H1 (cell line): Measurements from ENCODE around the gene ATP6V1G3. TPM values are rescaled to one million over a fixed set of nuclear protein-coding genes. Genes with fewer than 3 reads are reported as not detected.

ENCODE experiments used
- CTCF ChIA-PET: fragments of 300-600 bp; sonication (Branson Sonifier 250); formaldehyde crosslinking; loops from one replicate; lab custom pipeline; 2021; ENCODE audit not compliant: partially characterized antibody; lab: Charles Lee
- POLR2A ChIA-PET: fragments of 300-600 bp; sonication (Branson Sonifier 250); formaldehyde crosslinking; loops from one replicate; lab custom pipeline; 2021; ENCODE audit warnings: inconsistent platforms; ENCODE audit not compliant: partially characterized antibody; lab: Charles Lee
- DNase-seq, 2 experiments: peaks; one replicate each; pipeline versions ENCODE4 v3.0.0 to v3.0.0-alpha.2; 2010 to 2022; ENCODE audit warnings: low spot score in 2 of 2, low read depth in 1 of 2, mixed read lengths in 1 of 2
- FAIRE-seq: peaks from 2 replicates; lab custom pipeline; 2011; peaks lifted over from hg19 to GRCh38; lab: Jason Lieb, UNC
- H2AFZ ChIP-seq: 2 replicates; pipeline ENCODE4 v1.8.1; 2012; ENCODE audit warnings: low read length, inconsistent platforms
- H2AK5ac ChIP-seq: 2 replicates; pipeline ENCODE4 v1.6.1; 2013; ENCODE audit warnings: low read depth, low read length
- H2BK120ac ChIP-seq: replicated peaks from 2 replicates; pipeline ENCODE3; 2013; ENCODE audit warnings: low read depth, low read length, inconsistent platforms
- H2BK12ac ChIP-seq: 2 replicates; pipeline ENCODE4 v1.6.1; 2013; ENCODE audit warnings: low read depth, low read length
- H2BK15ac ChIP-seq: 2 replicates; pipeline ENCODE4 v1.6.1; 2013; ENCODE audit warnings: low read length
- H2BK20ac ChIP-seq: 2 replicates; pipeline ENCODE4 v1.6.1; 2013; ENCODE audit warnings: low read length
- H2BK5ac ChIP-seq: 2 replicates; pipeline ENCODE4 v1.6.1; 2013; ENCODE audit warnings: low read depth, low read length
- H3K14ac ChIP-seq: 2 replicates; pipeline ENCODE4 v1.6.1; 2013; ENCODE audit warnings: inconsistent platforms; ENCODE audit not compliant: insufficient read length
- H3K18ac ChIP-seq: 2 replicates; pipeline ENCODE4 v1.6.1; 2013; ENCODE audit warnings: low read length; ENCODE audit errors: extremely low read depth
- H3K23ac ChIP-seq: 2 replicates; pipeline ENCODE4 v1.6.1; 2013; ENCODE audit warnings: inconsistent platforms; ENCODE audit not compliant: insufficient read length
- H3K23me2 ChIP-seq: 2 replicates; pipeline ENCODE4 v1.6.1; 2013; ENCODE audit warnings: low read depth, low read length
- H3K27ac ChIP-seq: 2 replicates; pipeline ENCODE4 v1.6.1; 2011; ENCODE audit warnings: low read depth, low read length, inconsistent platforms
- H3K27me3 ChIP-seq, 4 experiments: replicated peaks in 1 of 4; 1 replicate in 1 of 4; 2 replicates in 3 of 4; pipeline versions ENCODE4 v1.6.1 to v1.8.1; 2011 to 2013; ENCODE audit warnings: low read length in 3 of 4, mild to moderate bottlenecking in 3 of 4, inconsistent platforms in 2 of 4, mixed read lengths in 2 of 4, moderate library complexity in 1 of 4; ENCODE audit not compliant: control insufficient read depth in 3 of 4, insufficient read depth in 3 of 4; ENCODE audit errors: extremely low read depth in 1 of 4
- H3K36me3 ChIP-seq, 4 experiments: 2 replicates each; pipeline versions ENCODE4 v1.6.1 to v1.8.1; 2011 to 2013; ENCODE audit warnings: mild to moderate bottlenecking in 4 of 4, low read length in 3 of 4, moderate library complexity in 2 of 4, control low read depth in 1 of 4, inconsistent platforms in 1 of 4; ENCODE audit not compliant: insufficient read depth in 4 of 4, control insufficient read depth in 2 of 4
- H3K4ac ChIP-seq: replicated peaks from 2 replicates; pipeline ENCODE3; 2013; ENCODE audit warnings: low read length, low read depth, mixed read lengths, inconsistent platforms; ENCODE audit not compliant: insufficient read length
- H3K4me1 ChIP-seq, 4 experiments: replicated peaks in 1 of 4; 1 replicate in 1 of 4; 2 replicates in 3 of 4; pipeline versions ENCODE4 v1.6.1 to v1.8.1; 2011 to 2013; ENCODE audit warnings: low read length in 3 of 4, inconsistent platforms in 2 of 4, mixed read lengths in 1 of 4; ENCODE audit not compliant: insufficient read depth in 4 of 4, control insufficient read depth in 3 of 4
- H3K4me2 ChIP-seq, 2 experiments: 2 replicates each; pipeline versions ENCODE4 v1.6.1 to v1.8.1; 2011 to 2013; ENCODE audit warnings: low read depth in 2 of 2, low read length in 2 of 2, control low read depth in 1 of 2, inconsistent platforms in 1 of 2, mild to moderate bottlenecking in 1 of 2; ENCODE audit not compliant: insufficient read depth in 1 of 2
- H3K4me3 ChIP-seq, 4 experiments: fragments of 200-600, 300-600 bp in 1 of 4; sonication (generic), shearing (Covaris generic), sonication (Bioruptor Twin) in 1 of 4; 2 replicates each; pipeline versions ENCODE4 v1.5.1 to v1.8.1; 2011 to 2016; ENCODE audit warnings: low read length in 4 of 4, low read depth in 3 of 4, control low read depth in 2 of 4, inconsistent platforms in 2 of 4, mild to moderate bottlenecking in 2 of 4, mixed read lengths in 1 of 4, moderate library complexity in 1 of 4; ENCODE audit not compliant: insufficient read depth in 2 of 4; ENCODE audit errors: extremely low read depth in 1 of 4
- H3K56ac ChIP-seq: replicated peaks from 2 replicates; pipeline ENCODE3; 2013; ENCODE audit warnings: low read depth, mild to moderate bottlenecking, mixed read lengths, low read length, inconsistent platforms; ENCODE audit not compliant: insufficient read length
- H3K79me1 ChIP-seq: 2 replicates; pipeline ENCODE4 v1.6.1; 2013; ENCODE audit warnings: low read depth, low read length, control low read depth
- H3K79me2 ChIP-seq, 2 experiments: 2 replicates each; pipeline versions ENCODE4 v1.6.1 to v1.8.1; 2012 to 2013; ENCODE audit warnings: low read length in 2 of 2, mild to moderate bottlenecking in 2 of 2, inconsistent platforms in 1 of 2; ENCODE audit not compliant: insufficient read depth in 2 of 2, control insufficient read depth in 1 of 2
- H3K9ac ChIP-seq, 4 experiments: replicated peaks in 1 of 4; 1 replicate in 1 of 4; 2 replicates in 3 of 4; pipeline versions ENCODE4 v1.6.1 to v1.8.1; 2011 to 2013; ENCODE audit warnings: low read depth in 3 of 4, low read length in 3 of 4, control low read depth in 2 of 4, mild to moderate bottlenecking in 2 of 4, moderate library complexity in 2 of 4, inconsistent platforms in 1 of 4; ENCODE audit errors: extremely low read depth in 1 of 4
- H3K9me3 ChIP-seq, 2 experiments: 2 replicates each; pipeline versions ENCODE4 v1.6.1 to v1.8.1; 2012 to 2013; ENCODE audit warnings: mild to moderate bottlenecking in 2 of 2, moderate library complexity in 2 of 2, control low read depth in 1 of 2, inconsistent platforms in 1 of 2, low read depth in 1 of 2, low read length in 1 of 2, mixed read lengths in 1 of 2; ENCODE audit not compliant: insufficient read depth in 2 of 2
- H4K20me1 ChIP-seq, 2 experiments: replicated peaks in 1 of 2; 2 replicates each; pipeline versions ENCODE3 to v1.8.1; 2011 to 2013; ENCODE audit warnings: inconsistent platforms in 2 of 2, low read length in 2 of 2, mild to moderate bottlenecking in 1 of 2; ENCODE audit not compliant: insufficient read depth in 2 of 2, control insufficient read depth in 1 of 2
- H4K5ac ChIP-seq: 2 replicates; pipeline ENCODE4 v1.6.1; 2013; ENCODE audit warnings: low read length, low read depth, mixed read lengths, inconsistent platforms; ENCODE audit not compliant: insufficient read length
- H4K8ac ChIP-seq: 2 replicates; pipeline ENCODE4 v1.8.0; 2013; ENCODE audit warnings: mild to moderate bottlenecking, moderate library complexity, low read length, inconsistent platforms; ENCODE audit not compliant: insufficient read depth; ENCODE audit errors: extremely low read depth
- H4K91ac ChIP-seq: replicated peaks from 2 replicates; pipeline ENCODE3; 2013; ENCODE audit warnings: low read length, mixed read lengths, inconsistent platforms; ENCODE audit not compliant: insufficient read length
- ATF3 ChIP-seq: IDR thresholded peaks from 2 replicates; pipeline ENCODE4 v1.6.1; 2011; ENCODE audit warnings: low read depth, mild to moderate bottlenecking, low read length; ENCODE audit not compliant: insufficient read depth
- BCL11A ChIP-seq, 2 experiments: IDR thresholded peaks; one replicate each; pipeline ENCODE4 v1.6.1; 2011; ENCODE audit warnings: low read depth in 2 of 2, low read length in 2 of 2, mild to moderate bottlenecking in 2 of 2
- CHD1 ChIP-seq: IDR thresholded peaks from 2 replicates; pipeline ENCODE4 v1.6.1; 2012; ENCODE audit warnings: low read depth, low read length, improper control_type of control experiment
- EP300 ChIP-seq, 2 experiments: IDR thresholded peaks; 1 replicate in 1 of 2; 2 replicates in 1 of 2; pipeline ENCODE4 v1.6.1; 2011 to 2012; ENCODE audit warnings: low read depth in 2 of 2, low read length in 2 of 2, mild to moderate bottlenecking in 2 of 2, borderline replicate concordance in 1 of 2, inconsistent platforms in 1 of 2, moderate library complexity in 1 of 2
- KDM4A ChIP-seq: IDR thresholded peaks from one replicate; pipeline ENCODE4 v1.7.1; 2012; ENCODE audit warnings: low read depth, mild to moderate bottlenecking, moderate library complexity, low read length, inconsistent platforms; ENCODE audit not compliant: severe bottlenecking
- NANOG ChIP-seq: IDR thresholded peaks from 2 replicates; pipeline ENCODE4 v1.6.1; 2011; ENCODE audit warnings: low read length, low read depth, mild to moderate bottlenecking, inconsistent platforms; ENCODE audit not compliant: insufficient read depth, poor library complexity, severe bottlenecking
- POLR2A ChIP-seq, 2 experiments: IDR thresholded peaks; 1 replicate in 1 of 2; 2 replicates in 1 of 2; pipeline ENCODE4 v1.6.1; 2011; ENCODE audit warnings: low read depth in 2 of 2, low read length in 2 of 2, mild to moderate bottlenecking in 2 of 2; ENCODE audit errors: control extremely low read depth in 1 of 2
- RAD21 ChIP-seq, 2 experiments: IDR thresholded peaks in 1 of 2; conservative IDR thresholded peaks in 1 of 2; 2 replicates each; pipeline ENCODE4 v1.6.1; 2011; ENCODE audit warnings: low read depth in 2 of 2, low read length in 2 of 2, improper control_type of control experiment in 1 of 2, inconsistent platforms in 1 of 2, mild to moderate bottlenecking in 1 of 2, moderate library complexity in 1 of 2
- RFX5 ChIP-seq: IDR thresholded peaks from 2 replicates; pipeline ENCODE4 v1.6.1; 2011; ENCODE audit warnings: low read depth, low read length, improper control_type of control experiment, borderline replicate concordance
- SAP30 ChIP-seq: fragments of 300-600 bp; sonication (generic); IDR thresholded peaks from 2 replicates; pipeline ENCODE4 v1.7.1; 2012; ENCODE audit warnings: low read length, moderate library complexity, mild to moderate bottlenecking, inconsistent platforms; ENCODE audit not compliant: insufficient read depth, insufficient replicate concordance
- SRF ChIP-seq: IDR thresholded peaks from 2 replicates; pipeline ENCODE4 v1.6.1; 2011; ENCODE audit warnings: mild to moderate bottlenecking, low read depth, low read length, moderate library complexity
- WGBS, 2 experiments: shearing (Covaris generic) in 1 of 2; methylation state at CpG; one replicate each; pipeline versions ENCODE4 v1.1.6 to v1.1.7; 2013 to 2015; ENCODE audit warnings: low lambda C conversion rate in 2 of 2, mixed read lengths in 2 of 2, inconsistent platforms in 1 of 2, low coverage in 1 of 2, missing lambda C conversion rate in 1 of 2; ENCODE audit not compliant: insufficient replicate concordance in 2 of 2, insufficient coverage in 1 of 2, insufficient read length in 1 of 2; ENCODE audit errors: extremely low coverage in 1 of 2, missing lambda C conversion rate in 1 of 2; 5-methylcytosine and 5-hydroxymethylcytosine counted together
- long read RNA-seq, 2 experiments: library from RNA in 1 of 2; library from capped mRNA in 1 of 2; stranded (forward); transcript quantifications; one replicate each; pipeline ENCODE4 v2.0.0, GENCODE V29; 2021; ENCODE audit warnings: inconsistent platforms in 1 of 2
- polyA minus RNA-seq, 3 experiments: library from RNA; depleted of rRNA, polyadenylated mRNA; stranded (reverse); fragments of >200 nt; gene quantifications; 1 replicate in 2 of 3; 2 replicates in 1 of 3; pipeline ENCODE4 v1.2.3, GENCODE V29; 2011
- polyA plus RNA-seq, 7 experiments: library from polyadenylated mRNA; depleted of rRNA in 3 of 7; stranded (reverse) in 5 of 7; unstranded in 2 of 7; fragments of >200 nt in 5 of 7; fragments of 200-250 nt in 2 of 7; gene quantifications; 1 replicate in 5 of 7; 2 replicates in 1 of 7; 4 replicates in 1 of 7; pipeline versions ENCODE4 v1.2.1 to v1.2.3, GENCODE V29; 2011 to 2013; ENCODE audit warnings: missing spikeins in 2 of 7, mixed read lengths in 2 of 7
- total RNA-seq: library from RNA; stranded (reverse); fragmentation: NEBNext Ultra II Directional; extraction: Animal tissue kit (Norgen Biotek cat#: 25700); gene quantifications from 2 replicates; pipeline ENCODE4 v1.2.1, GENCODE V29; 2021

Gene ATP6V1G3
- total RNA-seq (not detected in 2 replicates), polyA plus RNA-seq (2011; rRNA removed) (not detected in 2 replicates), polyA minus RNA-seq (2011; rRNA and poly(A)+ RNA removed) (not detected in 2 replicates)
- not detected for polyA plus RNA-seq (2011; cell fraction: cytosol; rRNA removed)
- not detected for polyA plus RNA-seq (2011; cell fraction: nucleus; rRNA removed)
- not detected in 4 replicates for polyA plus RNA-seq (2012, experiment 1 of 2)
- polyA plus RNA-seq (2012, experiment 2 of 2) = not detected
- polyA plus RNA-seq (2013, experiment 1 of 2) = not detected
- polyA plus RNA-seq (2013, experiment 2 of 2) = not detected
- not detected for polyA minus RNA-seq (2011; cell fraction: cytosol; rRNA and poly(A)+ RNA removed)
- polyA minus RNA-seq (2011; cell fraction: nucleus; rRNA and poly(A)+ RNA removed) = not detected
- long read RNA-seq, experiment 1 = 0 reads
- long read RNA-seq, experiment 2 = 0 reads

GRCh38 chr1:198540580-198540979, at the start of gene ATP6V1G3:
Gene ATP6V1G3 (minus strand): TSS chr1:198540680. CDS start chr1:198540650, 30 bp downstream.
- no peaks in the 10 kb centered on the region for H3K4me1 ChIP-seq
- H2BK20ac ChIP-seq = no peak within 1 kb of the TSS
- POLR2A ChIA-PET = no interaction called here
- H3K9ac ChIP-seq = no peak within 1 kb of the TSS
- H3K14ac ChIP-seq = no peak within 1 kb of the TSS
- no peak within 1 kb of the TSS for H2AK5ac ChIP-seq
- FAIRE-seq (no peak), DNase-seq (no peak)
- no peak within 1 kb of the TSS for H3K56ac ChIP-seq
- H3K9me3 ChIP-seq = no peaks in the 10 kb centered on the region
- no peak within 1 kb of the TSS for H2BK12ac ChIP-seq
- CTCF ChIA-PET = interaction anchor here (0.7 kb wide), 1 partner anchor 24 kb away, joined by 3 read pairs; no protein-coding TSS in a partner anchor
- H2BK120ac ChIP-seq = no peak within 1 kb of the TSS
- H3K79me2 ChIP-seq = no peaks in the 10 kb centered on the region
- no peaks in the 10 kb centered on the region for H3K27me3 ChIP-seq
- no peaks in the 10 kb centered on the region for H3K36me3 ChIP-seq
- H4K91ac ChIP-seq = no peak within 1 kb of the TSS
- H3K4ac ChIP-seq = no peak within 1 kb of the TSS
- no peak within 1 kb of the TSS for H3K4me3 ChIP-seq
- no peak within 1 kb of the TSS for H4K5ac ChIP-seq
- no peak within 1 kb of the TSS for H3K18ac ChIP-seq
- no peak within 1 kb of the TSS for H2BK5ac ChIP-seq
- WGBS, 2 experiments = 95% methylated on average over 1 of the region's 1 CpG; no CpG with 5 or more reads in 1 of the 2 experiments
- H3K23ac ChIP-seq = no peak within 1 kb of the TSS
- no peak within 1 kb of the TSS for H3K4me2 ChIP-seq
- no peak within 1 kb of the TSS for H2BK15ac ChIP-seq
- H3K79me1 ChIP-seq = no peaks in the 10 kb centered on the region
- no peaks in the 10 kb centered on the region; the same call in 1 of the 2 replicates for H3K23me2 ChIP-seq
- no peak within 1 kb of the TSS for H4K8ac ChIP-seq
- H2AFZ ChIP-seq = no peak within 1 kb of the TSS
- no peak within 1 kb of the TSS for H3K27ac ChIP-seq
- no peaks in the 10 kb centered on the region for H4K20me1 ChIP-seq
- TF ChIP-seq POLR2A (IDR thresholded peaks at IDR 0.05; ENCODE audit: control extremely low read depth in 1 of 2, low read depth in 2 of 2, low read length in 2 of 2) (no peak), CHD1 (no peak), BCL11A (IDR thresholded peaks at IDR 0.05; ENCODE audit: low read depth in 2 of 2, low read length in 2 of 2) (no peak), NANOG (no peak), SRF (no peak), RAD21 (IDR thresholded peaks at IDR 0.05 in 1 of 2, conservative IDR thresholded peaks at IDR 0.05 in 1 of 2; ENCODE audit: low read depth in 2 of 2, low read length in 2 of 2) (no peak), EP300 (IDR thresholded peaks at IDR 0.05; ENCODE audit: borderline replicate concordance in 1 of 2, low read depth in 2 of 2, low read length in 2 of 2) (no peak), ATF3 (no peak), KDM4A (no peak), RFX5 (no peak), SAP30 (no peak)
